MM.1S (cell line): Measurements from ENCODE around the gene KHNYN.

Source experiments
- CTCF ChIP-seq: fragments of 300-600 bp; sonication (generic); IDR thresholded peaks from 2 replicates; pipeline ENCODE4 v1.5.1; 2016; ENCODE audit warnings: antibody characterized with exemption, low read length, mixed read lengths
- EZH2phosphoT487 ChIP-seq: fragments of 300-600 bp; sonication (generic); IDR thresholded peaks from 2 replicates; pipeline ENCODE4 v1.6.1; 2018; ENCODE audit warnings: antibody characterized with exemption, low read length

- TF ChIP-seq CTCF = no peak
- no peak for TF ChIP-seq EZH2phosphoT487
These were observed 13.4 kb upstream of the KHNYN start for GRCh38 chr14:24416254-24416931.
